Measurements from ENCODE around the gene QKI.
"Not testable (repeated sequence)": the region's sequence is repeated elsewhere in the genome, so short reads cannot be mapped to it uniquely, and the experiment has no call there.

Gene QKI
- total RNA-seq, result 152 to 412 (median 328) reads per million in 18 experiments

DNA sequence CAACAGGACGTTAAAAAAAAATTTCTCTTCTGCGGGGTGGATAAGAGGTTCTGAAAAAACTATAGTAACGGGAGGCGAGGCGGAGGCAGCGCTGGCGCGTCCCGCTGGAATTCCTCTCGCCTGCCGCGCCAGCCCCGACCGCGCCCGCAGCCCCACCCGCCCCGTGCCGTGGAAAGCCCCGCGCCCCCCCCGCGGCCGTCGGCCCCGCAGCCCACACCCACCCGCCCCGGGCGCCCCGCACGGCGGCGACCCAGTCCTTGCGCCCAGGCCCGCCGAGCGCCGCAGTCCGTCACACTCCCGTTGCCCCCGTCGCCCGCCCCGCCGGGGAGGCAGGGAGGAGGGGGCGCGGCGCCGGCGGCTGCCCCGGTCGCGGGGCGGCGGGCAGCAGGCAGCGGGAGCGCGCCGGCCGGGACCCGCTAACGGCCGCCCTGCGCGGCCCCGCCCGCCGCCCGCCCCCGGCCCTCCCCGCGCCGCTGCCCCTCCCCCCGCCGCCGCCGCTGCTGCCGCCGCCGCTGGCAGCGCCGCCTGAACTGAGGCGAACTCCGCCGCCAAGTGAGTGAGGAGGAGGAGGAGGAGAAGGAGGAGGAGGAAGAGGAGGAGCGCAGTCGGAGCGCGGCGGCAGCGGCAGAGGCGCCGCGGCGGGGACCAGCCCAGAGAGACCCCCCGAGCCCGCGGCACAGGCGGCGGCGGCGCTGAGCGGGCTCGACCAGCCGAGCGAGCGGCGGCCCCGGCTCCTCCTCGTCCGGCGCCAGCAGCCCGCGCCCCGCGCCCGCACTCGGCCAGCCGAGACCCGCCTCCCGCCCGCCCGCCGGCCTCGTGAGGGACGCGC lies at the start of gene QKI:
TSS of gene QKI (plus strand) at position 602 of the 829 bp plus-strand sequence. CDS start 476 bp downstream, outside the sequence.
- peak; percentile 74 to 83 for DNase-seq

GRCh38 chr6:163366288-163366687 lies 48.2 kb upstream of the QKI start:
- no peak for DNase-seq

DNA sequence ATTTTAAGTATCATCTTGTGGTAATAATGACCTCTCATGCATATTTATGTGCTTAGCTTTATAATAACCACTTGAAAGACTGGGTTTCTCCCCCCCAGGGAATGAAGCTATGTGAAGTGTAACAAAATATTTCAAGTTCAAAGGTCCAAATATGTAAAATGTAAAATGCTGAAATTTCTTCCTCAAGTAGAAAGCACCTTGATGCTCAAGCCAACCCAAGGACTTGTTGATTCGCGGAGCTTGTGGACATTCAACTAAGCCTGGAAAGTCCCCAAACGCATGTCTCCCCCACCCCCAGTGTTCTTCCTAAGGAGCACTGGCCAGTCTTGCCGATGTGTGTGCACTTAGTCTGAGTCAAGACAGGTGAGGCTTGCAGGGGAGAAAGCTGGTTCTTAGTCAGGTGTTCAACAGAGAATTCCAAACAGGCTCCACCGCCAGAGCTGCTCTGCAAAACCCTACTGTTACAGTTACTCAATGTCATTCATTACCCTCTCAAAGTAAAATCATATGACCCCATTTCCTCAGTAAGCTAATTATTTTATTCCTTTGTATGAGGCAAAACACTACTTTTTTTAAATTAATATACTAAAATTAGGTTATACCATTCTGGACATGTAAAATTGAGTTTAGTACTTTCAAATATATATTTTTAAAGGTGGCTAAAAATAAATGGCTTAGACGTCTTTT lies 46.9 kb upstream of the QKI start:
- DNase-seq, result no peak

- no peak for DNase-seq
Observed at GRCh38 chr6:163369141-163369540, 45.4 kb upstream of the QKI start.

GRCh38 chr6:163369628-163370365 lies 44.7 kb upstream of the QKI start:
- DNase-seq, result no peak

- DNase-seq, result no peak
Observed at GRCh38 chr6:163370464-163371117, 43.9 kb upstream of the QKI start.

- no peak for DNase-seq
Observed at GRCh38 chr6:163371129-163371528, 43.4 kb upstream of the QKI start.

GRCh38 chr6:163373240-163373639 lies 41.3 kb upstream of the QKI start:
- DNase-seq, result no peak

DNA sequence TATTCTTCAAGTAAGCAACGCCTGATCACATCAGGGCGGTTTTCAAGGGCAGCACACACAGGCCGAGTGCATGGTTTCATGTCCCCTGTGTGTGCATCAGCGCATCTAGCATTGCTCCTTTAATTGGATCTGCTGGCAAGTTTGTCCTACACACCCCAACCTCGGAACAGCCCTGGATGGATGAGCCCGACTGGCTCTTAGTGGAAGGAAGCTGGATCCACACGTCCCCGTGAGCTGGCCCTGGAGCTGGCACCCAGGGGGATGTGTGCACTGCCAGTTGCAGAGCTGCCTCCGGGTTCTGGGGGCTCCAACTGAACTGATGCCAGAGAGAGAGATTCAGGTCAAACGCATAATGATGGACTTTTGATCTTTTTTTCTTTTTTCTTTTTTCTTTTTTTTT lies 39.2 kb upstream of the QKI start:
- no peak for DNase-seq

- DNase-seq, result no peak
Observed at GRCh38 chr6:163376187-163376586, 38.3 kb upstream of the QKI start.

DNA sequence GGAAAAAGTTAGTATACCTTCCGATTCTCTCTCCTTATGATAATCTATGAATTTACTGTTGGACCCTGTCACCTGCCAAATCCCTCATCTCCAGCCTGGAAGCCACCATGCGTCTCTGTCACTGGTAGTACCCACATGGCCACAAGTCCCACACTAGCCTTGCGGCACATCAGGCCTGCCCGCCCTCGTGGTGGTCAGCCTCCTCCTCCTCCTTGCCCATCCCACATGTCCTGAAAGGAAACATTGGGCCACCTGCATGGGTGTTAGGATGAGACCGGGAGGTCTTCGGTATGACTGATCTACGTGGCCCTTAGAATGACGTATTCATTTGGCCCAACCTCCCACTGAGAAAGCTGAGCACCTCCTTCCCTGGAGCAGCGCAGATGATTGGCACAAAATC lies 37.0 kb upstream of the QKI start:
- DNase-seq, result no peak

DNA sequence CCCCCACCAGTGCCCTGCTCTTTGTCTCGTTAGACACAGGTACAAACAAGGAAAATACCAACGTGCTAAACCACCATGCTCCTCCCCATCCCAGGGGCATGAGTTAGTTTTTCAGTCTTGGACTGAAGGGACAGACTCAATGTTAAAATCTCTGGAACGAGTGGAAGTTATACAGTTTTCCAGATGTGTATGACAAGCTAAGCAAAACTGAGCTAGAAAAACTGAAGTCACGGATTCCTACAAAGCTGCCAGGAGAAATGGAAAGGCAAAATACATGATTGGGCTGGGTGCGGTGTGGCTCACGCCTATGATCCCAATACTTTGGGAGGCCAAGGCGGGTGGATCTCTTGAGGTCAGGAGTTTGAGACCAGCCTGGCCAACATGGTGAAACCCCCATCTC lies 34.3 kb upstream of the QKI start:
- DNase-seq, result no peak

- no peak for DNase-seq
Observed at GRCh38 chr6:163381118-163381756, 33.3 kb upstream of the QKI start.

GRCh38 chr6:163383396-163383795 lies 31.1 kb upstream of the QKI start:
- not testable (repeated sequence) for DNase-seq

DNA sequence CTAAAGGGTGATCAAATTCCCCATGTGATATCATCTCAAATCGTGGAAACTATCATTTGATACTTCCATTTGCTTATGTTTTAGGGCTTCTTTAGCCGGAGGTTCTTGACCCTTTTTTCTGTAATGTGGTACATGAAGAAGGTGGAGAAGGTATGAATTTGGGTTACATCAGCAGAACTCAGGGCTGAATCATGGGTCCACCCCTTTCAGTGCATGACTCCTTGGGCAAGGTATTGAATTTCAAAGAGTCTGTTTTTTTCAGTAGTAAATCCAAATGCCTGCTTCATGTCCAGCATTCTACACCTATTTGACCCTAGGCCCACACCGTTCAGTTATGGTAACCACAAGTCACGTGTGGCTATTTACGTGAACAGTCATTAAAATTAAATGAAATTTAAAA lies 30.6 kb upstream of the QKI start:
- DNase-seq, result no peak

DNA sequence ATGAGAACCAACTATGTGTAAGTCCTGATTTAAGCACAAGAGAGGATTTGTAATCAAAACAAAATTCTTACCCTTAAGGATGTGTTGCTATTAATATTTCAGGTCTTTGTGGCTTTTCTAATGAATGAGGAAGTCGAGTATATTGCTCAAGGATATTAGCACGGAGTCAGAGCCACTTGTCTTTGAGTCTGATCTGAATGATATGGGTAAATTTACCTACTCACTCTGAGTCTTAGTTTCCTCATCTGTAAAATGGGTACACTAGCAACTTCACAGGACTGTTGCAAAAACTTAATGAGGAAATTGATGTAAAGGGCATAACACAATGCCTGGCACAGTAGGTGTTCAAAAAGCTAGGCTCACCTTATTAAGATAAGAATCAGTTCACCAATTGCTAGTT lies 30.0 kb upstream of the QKI start:
- DNase-seq, result peak; percentile 63 to 85

DNA sequence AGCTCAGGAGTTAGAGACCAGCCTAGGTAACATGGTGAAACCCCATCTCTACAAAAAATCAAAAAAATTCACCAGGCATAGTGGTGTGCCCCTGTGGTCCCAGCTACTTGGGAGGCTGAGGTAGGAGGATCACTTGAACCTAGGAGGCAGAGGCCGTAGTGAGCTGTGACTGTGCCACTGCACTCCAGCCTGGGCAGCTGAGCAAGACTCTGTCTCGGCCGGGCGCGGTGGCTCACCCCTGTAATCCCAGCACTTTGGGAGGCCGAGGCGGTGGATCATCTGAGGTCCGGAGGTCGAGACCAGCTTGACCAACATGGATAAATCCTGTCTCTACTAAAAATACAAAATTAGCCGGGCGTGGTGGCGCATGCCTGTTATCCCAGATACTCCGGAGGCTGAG lies 29.0 kb upstream of the QKI start:
- not testable (repeated sequence) for DNase-seq

DNA sequence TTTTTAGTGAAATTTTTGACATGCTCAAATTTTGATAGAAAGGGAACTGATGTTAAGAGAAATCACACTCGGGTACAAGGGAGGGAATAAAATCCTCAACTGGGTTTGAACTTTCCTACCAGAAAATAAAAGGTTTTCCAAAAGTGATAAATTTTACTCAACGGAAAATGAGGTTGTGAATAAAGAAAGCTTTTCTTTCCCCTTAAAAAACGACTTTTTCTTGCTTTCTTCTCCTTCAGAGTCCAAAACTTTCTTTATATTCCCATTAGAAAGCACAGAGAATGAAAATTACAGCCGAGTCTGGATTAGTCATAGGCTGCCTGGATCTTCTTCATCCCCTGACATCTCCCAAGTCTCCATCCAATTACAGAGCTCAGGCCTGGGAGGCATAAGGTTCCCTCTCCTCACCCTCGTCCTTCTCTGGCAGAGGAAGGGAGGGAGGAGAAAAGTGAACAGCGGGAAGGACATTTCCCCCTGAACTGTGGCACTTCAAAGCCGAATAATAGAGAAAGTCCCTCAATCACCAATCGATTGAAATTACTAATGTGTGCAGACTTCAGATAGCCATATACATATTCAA lies 28.1 kb upstream of the QKI start:
- DNase-seq, result no peak

DNA sequence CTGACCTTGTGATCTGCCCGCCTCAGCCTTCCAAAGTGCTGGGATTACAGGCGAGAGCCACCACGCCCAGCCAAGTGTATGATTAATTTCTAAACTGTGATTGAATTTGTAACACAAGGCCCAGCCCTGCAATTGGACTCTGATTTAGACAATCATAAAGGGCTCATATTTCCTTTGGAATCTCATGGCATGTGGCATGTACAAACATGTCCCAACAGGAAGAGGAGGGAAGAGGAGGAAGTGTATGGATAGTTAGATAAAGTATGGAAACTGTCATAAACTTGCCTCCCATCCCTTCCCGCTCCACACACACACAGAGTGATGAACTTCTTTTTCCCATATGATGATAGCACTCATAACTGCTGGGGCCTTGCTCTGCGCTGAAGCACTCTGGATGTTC lies 27.2 kb upstream of the QKI start:
- no peak for DNase-seq

GRCh38 chr6:163389354-163389753 lies 25.2 kb upstream of the QKI start:
- peak in 1 of 2 donors; percentile 22 for DNase-seq

GRCh38 chr6:163390770-163391169 lies 23.7 kb upstream of the QKI start:
- DNase-seq, result peak; percentile 29 to 43

GRCh38 chr6:163391985-163392384 lies 22.5 kb upstream of the QKI start:
- no peak for DNase-seq
